Activated gamma-delta T cell (primary cell): ENCODE results near the gene ABHD12.
"Not testable (repeated sequence)": the region's sequence is repeated elsewhere in the genome, so short reads cannot be mapped to it uniquely, and the experiment has no call there.

Experiments
- DNase-seq: peaks from one replicate; lab custom pipeline; 2025; lab: John Stamatoyannopoulos, UW

ABHD12 gene

DNA sequence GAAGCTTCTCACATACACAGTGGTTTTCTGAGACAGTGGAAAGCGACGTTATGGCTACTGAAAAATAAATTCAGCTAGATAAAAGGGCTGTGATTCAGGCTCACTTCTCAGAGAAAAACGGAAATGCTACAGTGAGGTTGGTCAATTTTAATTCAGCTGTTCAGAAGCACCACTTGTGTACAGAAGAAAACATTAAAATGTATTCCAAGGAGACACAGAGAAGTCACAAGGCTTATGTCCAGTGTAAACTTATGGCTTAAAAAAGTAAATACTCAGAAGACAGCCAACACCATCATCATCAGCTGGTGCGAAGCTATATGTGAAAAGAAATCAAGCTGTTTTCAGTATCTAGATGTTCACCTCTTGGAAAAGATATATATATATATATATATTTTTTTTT lies 68.6 kb downstream of the ABHD12 start:
- DNase-seq, result no peak

DNA sequence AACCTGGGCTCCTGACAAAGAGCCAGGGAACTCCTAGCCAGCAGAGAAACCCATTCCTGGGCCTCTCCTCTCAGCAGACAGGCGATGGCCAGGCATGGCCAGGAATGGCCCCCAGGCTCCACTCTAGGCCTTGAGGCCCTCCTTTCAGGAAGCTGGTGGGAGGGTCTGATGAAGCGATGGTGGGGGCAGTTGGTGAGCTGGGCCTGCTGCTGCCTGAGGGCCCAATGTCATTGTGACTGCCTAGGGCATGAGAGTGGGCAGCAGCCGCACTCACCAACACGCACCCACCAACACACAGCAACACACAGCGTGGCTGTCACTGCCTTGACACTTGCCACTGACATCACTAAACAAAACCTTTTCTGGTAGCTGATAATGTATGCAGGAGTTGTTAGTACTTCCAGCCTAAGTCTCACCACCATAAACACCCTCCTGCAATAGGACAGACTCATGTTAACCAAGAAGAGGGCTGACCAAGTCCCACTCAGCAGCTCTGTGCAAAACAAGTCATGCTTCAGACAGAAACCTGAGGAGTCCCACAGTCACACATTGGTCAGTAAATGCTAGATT lies 69.3 kb downstream of the ABHD12 start:
- DNase-seq, result no peak

DNA sequence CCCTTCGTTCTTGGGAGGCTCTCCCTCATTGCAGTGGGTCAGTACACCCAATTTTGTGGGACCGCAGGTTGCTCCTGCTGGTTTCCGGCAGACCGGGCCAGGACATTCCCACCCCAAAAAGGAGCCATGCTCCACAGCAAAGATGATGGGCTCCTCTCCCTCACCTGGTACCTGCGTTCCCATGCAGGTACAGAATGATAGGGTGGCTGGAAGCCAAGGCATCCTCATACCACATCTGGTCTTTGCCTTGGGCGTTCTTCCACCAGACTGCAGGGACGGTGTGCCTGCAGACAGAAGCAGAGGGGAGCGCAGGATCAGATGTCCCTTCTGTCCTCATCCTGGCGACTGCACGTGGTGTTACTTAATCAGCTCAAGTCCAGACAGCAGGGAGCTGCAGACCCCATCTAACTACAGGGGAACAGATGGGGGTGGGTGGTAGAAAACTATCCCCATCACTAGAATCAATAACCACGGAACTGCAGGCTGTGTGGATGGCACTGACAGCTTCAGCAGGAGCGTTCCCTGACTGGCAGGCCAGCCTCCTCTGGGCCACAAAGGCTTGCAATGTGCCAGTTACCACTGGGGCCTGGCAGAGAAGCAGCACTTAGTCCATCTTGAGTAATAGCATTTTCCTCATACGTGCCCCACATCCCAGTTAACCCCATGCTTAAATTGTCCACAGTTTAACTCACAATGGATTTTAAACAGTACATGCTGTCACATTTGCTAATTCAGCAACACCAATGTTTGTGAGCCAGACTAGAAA lies 70.4 kb downstream of the ABHD12 start:
- no peak for DNase-seq

DNA sequence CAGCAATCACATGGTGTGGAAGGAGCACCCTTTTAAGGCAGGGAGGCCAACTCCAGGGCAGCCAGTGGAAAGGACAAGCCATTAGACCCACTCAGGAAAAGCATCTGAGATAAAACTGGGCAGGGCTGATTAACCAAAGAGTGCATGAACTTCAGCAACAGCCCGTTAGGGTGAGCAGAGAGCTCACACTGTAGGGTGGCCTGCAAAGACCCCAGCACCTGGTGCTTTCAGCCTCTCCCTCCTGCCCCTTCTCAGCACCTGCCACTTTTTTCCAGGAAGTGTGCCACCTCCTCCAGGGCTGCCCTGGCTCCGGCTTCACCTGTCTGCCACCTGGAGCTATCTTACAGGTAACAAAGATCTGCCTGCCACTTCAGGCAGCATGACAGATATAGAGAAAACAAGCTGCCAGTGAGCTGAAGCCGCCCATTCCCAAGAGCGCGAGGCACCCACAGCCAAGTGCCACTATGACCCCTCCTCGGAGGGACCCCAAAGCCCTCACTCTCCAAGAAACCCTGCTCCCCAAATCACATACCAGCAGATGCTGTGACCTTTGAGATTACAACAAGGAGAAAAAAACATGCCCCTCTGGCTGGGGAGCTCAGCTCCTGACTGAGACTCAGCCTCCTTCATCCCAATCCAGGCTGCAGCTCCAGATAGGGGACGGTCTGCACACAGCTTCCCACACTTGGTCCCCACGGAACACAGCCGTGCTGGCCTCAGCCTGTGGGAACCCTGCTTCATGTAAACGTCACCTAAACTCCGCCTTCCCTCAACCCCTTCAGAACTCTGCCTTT lies 71.2 kb downstream of the ABHD12 start:
- DNase-seq, result no peak

DNA sequence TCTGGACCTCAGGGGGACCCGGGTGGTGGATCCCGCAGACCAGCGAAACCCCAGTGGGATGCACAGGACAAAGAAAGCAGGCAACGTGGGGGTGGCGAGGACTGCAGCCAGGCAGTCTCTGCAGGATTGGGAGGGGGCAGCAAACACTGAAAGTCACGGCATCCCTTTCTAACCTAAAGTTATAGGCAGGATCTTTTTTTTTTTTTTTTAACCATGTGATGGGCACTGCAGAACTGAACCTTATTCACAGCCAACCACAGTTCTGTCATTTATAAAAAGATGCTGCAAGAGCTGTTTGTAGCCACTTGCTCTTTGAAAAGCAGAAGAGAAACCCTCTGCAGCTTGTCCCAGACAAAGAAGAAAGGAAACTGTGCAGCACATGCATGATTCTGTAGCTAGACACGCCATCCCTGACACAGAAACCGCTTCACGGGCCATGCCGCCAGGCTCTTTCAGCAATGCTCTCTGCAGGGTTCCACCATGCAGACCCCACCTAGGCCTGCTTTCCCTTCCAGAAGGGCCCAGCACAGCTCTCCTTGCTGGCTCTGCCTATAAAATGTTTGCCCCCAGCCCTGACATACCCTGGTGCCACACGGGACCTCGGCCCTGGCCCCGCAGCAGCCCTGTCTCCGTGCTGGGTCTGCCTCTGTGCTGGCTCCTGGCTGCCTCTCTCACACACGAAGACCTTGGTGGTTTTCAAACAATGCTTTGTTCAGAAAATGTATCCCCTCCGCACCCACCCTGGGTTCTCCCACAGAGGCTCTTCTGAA lies 72.0 kb downstream of the ABHD12 start:
- no peak for DNase-seq

DNA sequence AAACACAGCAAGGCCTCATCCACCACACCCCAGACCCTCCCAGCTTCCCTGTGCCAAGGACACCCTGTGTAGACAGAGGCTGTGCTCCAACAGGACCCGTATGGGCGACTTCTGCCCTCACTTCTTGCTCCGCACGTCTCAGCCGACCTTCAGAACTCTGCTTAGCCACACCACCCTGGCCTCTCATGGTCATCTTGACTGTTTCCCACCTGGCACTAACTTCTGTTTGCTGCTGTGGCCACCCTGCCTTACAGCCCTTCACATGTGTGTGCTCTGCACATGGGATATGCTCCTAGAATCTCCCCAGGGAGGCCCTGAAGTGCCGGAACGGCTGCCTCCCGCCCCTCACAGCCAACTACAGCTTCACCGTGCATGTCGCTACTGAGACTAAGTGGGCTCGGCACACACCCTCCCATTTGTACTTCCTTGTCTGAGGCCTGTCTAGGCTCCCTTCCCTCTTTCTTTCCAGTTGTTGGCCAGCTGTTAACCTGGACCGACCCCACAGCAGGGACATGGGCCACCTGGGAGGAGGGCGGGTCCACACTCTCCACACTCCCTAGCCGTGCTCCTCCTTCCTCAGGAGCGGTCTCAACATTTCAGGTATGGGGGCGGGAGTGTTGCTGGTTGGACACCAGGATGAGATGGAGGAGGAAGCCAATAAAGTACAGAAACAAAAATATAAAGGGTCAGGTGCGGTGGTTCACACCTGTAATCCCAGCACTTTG lies 73.1 kb downstream of the ABHD12 start:
- DNase-seq, result no peak

DNA sequence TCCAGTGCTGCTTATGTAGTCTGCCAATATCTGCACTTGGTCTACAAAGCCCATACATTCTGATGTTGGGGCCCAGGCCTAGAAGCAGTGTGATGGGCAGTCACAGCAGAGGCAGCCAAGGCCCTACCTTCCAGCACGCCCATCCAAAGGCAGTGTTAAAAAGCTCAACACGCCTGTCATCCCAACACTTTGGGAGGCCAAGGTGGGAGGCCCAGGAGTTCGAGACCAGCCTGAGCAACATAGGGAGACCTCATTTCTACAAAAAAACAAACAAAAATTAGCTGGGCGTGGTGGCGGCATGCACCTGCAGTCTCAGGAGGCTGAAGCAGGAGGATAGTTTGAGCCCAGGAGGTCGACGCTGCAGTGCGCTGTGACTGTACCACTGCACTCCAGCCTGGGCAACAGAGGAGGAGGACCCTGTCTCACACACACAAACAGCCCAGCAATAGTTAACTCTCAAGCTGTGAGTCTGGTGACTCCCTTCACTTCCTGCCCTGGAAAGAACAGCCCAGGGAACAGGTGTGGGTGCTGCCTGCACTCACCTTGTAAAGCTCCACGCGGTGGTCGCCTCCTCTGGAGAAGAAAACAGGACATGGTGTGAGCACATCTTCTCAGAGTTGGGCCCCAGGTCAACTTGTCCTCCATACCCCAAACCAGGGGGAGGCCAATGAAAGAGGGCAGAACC lies 74.0 kb downstream of the ABHD12 start:
- DNase-seq, result no peak

DNA sequence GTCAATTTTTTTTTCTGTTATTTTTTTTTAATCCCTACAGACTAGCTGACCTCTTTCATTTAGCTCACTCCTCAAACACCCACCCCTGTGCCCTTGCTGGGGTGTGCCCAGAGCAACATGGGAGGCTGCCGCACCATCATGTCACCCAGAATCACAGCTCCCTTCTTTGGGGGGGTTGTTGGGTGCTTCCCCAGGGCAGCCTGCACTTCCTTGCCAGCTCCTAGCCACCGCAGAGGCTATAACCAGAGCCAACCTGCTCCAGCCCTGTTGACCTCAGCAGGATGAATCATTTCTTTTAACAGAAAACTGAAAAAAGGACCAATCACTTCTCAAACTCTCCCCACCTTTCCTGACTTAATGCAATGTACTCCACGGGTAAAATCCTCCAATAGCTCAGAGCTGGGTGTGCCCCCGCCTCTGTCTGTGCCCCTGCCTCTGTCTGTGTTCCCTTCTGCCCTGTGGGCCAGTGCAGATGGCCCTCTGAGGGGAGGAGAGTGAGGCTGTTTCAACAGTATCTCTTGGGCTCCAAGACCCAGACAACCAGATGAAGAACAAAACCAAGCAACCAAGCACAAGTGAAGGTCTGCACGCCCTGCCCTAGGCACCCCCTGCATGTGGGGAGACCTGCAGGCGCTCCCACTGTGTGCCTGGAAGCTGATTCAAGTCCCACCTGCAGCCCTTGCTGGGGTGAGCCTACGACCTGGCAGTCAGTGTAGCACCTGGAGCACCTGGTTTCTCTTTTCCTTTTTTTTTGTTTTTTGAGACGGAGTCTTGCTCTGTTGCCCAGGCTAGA lies 75.0 kb downstream of the ABHD12 start:
- DNase-seq, result no peak

DNA sequence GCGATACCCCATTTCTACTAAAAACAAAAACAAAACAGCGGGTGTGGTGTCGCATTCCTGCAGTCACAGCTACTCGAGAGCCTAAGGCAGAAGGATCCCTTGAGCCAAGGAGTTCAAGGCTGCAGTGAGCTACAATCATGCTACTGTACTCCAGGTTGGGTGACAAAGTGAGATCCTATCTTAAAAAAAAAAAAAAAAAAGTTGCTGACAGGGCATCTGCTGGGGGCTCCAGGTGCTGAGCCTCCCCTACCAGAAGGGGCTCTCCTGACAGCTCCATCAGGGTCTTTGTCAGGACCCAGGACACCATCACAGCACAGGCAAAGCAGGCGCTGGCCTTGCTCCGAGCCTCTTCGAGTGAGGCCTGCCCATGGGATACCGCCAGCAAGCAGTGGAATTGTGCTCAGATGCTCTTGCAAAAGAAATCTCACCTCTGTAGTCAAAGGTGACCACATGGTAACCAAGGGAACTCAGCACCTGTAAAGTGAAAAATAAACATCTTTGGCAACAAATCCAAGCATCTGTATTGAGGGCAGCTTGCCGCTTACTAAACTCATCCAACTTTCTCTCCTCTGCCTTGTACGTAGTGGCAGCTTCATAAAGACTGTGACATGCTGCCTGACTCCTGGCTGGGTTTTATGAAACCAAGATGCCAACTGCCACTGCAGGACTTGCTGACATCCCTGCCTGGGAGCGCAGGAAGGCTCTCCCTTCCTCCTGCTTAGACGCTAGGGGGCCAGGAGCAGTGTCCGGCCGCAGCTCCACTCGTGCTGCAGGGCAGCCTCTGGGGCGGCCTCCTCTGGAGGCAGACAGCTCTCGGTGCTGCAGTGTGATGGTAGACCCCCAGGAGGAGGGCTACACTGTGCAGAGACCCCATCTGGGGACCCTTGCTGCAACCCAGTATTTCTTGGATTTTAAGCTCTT lies 75.9 kb downstream of the ABHD12 start:
- no peak for DNase-seq

DNA sequence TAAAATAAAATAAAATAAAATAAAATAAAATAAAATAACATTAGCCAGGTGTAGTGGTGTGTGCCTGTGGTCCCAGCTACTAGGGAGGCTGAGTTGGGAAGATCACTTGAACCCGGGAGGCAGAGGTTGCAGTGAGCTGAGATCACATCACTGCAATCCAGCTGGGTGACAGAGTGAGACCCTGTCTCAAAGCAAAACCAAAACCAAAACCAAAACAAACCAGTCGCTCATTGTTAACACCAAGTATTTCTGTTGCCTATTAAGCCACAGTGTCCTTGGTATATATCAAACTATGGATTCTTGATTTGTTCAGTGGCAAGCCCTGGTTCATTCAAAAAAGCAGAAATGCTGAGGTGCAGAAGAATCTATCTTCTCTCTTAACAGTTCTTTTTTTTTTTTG lies 77.0 kb downstream of the ABHD12 start:
- no peak for DNase-seq

DNA sequence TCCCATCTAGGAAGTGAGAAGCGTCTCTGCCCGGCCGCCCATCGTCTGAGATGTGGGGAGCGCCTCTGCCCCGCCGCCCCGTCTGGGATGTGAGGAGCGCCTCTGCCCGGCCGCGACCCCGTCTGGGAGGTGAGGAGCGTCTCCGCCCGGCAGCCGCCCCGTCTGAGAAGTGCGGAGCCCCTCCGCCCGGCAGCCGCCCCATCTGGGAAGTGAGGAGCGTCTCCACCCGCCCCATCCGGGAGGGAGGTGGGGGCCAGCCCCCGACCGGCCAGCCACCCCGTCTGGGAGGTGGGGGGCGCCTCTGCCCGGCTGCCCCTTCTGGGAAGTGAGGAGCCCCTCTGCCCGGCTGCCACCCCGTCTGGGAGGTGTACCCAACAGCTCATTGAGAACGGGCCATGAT lies 77.9 kb downstream of the ABHD12 start:
- DNase-seq, result not testable (repeated sequence)

DNA sequence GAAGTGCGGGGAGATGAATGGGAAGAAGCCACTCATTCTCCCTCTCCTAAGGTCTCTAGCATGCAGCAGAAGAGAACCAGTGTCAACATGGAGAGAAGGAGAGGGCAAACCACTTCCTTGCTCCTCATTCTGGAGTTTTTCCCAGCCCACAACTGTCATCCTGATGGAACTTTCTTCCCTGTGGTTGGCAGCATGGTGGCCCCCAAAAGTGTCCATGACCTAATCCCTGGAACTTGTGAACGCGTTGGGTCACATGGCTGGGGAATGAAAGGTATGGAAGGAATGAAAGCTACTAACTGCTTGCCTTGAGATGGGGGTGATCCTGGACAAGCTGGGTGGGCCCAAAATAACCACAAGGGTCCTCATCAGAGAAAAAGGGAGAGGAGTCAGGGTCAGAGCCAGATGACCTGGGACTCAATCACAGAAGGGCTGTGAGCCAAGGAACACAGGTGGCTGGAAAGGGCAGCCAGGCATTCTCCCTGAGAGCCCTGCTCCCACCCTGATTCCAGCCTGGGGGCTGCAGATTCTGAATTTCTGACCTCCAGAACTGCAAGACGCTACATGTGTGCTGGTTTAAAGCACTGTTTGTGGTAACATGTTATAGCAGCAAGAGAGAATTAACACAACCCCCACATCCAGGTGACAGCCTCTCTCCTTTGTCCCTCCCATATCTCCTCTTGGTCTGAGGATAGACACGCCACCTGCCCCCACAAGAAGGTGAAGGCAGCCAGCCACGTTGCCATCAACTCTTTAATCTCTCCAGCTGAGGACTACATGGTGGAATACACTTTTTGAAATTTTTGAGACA lies 79.5 kb downstream of the ABHD12 start:
- no peak for DNase-seq

DNA sequence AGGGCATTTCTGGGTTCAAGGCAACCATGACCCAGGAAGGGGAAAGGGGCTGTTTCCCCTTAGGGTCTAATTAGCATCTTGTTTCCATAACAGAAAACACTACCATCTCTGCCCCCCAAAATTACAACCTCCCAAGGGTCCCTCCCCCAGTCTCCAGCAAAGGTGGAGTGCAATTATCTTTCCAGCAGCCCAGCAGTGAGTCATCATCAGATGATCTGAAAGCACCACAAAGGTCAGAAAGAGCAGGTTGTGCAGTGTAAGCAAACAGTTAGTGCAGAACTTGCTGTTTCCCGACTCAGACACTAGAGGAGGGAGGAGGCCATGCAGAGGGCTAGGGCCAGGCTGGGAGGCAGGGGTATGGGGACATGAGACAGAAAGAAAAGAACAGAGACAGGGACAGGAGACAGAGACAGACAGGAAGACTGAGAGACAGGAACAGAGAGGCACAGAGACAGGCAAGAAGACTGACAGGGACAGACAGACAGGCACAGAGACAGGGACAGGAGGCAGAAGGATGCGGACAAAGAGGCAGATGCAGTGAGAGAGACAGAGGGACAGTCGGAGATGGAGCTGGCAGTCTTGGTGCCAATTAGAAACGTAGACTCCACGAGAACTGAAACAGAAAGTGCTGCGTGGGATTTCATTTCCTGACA lies 80.2 kb downstream of the ABHD12 start:
- DNase-seq, result no peak

DNA sequence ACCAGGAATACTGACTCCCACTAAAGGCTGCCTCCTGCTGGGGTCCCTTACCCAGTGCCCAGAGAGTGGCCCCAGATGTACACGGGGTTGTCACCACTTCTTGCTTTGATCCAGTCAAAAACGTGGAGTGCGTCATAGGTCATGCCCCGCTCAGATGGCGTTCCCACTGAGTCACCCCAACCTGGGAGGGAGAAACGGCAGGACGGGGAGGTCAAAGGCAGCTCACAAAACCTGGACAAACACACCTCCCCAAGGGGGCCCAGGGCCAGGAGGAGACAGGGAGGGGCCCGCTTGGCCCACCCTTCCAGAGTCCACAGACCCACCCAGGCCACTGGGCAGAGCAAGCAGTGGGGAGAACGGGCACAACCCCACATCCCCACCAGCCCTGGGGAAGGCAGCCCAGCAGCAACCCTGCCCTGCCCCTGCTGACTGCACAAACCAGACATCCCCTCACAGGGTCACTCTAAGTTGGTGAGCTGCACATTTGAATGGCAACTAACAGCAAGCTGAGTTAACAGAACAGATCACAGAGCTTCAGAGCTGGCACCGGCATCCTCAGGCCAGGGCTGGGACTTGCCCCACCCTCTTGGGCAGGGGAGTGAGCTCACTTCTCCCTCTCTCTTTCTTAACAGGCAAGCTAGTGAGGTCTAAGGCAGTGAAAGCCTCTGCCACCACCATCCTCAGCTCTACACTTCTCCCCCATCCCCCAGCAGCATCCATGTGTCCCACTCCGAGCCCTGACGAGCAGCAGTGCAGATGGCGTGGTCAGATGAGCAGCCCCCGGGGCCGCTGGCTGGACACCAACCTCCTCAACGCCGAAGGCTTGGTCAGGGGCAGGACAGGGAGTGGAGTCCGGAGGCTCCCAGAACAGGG lies 81.0 kb downstream of the ABHD12 start:
- DNase-seq, result no peak

DNA sequence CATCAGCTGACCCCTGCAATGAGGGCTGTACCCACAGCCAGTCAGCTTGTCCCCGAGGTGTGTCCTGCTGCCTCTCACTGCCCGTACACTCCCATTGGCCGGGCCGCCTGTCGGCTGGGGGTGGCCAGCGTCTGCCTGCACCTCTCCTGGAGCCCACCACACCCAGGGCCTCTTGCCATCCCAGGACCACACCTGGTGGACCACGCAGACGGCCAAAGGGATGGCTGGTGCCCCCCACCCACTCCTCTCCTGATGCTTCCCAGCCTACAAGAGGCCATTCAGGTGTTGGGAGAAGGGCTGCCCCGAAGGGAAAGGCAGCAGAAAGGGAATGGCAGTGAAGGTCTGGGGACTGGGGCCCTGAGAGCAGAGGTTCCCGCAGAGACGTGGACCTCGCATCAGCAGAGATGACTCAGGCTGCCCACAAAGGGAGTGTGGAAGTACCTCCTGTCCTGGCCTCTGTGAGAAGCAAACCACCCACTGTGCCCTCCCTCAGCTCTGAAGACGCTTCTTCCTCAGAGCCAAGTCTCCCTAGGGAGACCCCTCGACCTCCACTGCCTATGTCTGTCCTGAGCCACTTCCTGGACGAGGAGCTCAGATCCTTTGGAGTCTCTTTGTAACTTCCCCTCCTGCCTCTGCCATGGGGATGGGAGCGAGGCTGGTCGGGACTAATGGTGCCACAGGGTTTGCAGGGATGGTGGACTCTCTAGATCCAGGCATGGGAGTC lies 81.8 kb downstream of the ABHD12 start:
- no peak for DNase-seq

DNA sequence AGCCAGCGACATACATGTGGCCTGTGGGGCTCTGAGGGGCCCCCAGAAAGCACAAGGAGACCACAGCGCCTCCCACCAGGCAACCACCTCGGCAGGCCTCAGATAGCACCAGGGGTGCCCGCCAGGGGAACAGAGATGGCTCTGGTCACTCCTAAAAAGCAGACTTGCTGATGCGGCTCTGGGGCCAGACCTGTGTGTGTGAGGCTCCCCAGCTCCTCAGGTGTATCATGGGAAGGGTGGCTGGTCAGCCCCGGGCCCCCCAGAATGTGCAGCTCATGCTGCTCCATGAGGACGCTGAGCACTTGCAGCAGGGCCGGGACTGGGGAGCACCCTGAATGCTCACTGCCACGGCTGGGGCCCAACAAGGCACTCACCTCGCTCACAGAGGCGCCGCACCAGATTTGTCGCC lies 82.5 kb downstream of the ABHD12 start:
- DNase-seq, result no peak
